PFSK-1 (cell line): ENCODE measurements around the gene NKX1-2.

Experiments used
- FOXP2 ChIP-seq: optimal IDR thresholded peaks from 2 replicates; pipeline ENCODE3; 2011; ENCODE audit warnings: borderline replicate concordance, control low read depth, inconsistent platforms; ENCODE audit not compliant: insufficient read depth; ENCODE audit errors: extremely low read length, extremely low read depth
- POLR2AphosphoS5 ChIP-seq: IDR thresholded peaks from 2 replicates; pipeline ENCODE4 v1.6.1; 2012; ENCODE audit warnings: low read depth, mild to moderate bottlenecking, control low read depth, low read length, moderate library complexity
- REST ChIP-seq, 2 experiments: IDR thresholded peaks; 2 replicates each; pipeline versions ENCODE4 v1.6.1 to v1.8.0; 2011 to 2012; ENCODE audit warnings: low read depth in 2 of 2, low read length in 2 of 2, control low read depth in 1 of 2, inconsistent platforms in 1 of 2, mild to moderate bottlenecking in 1 of 2, moderate library complexity in 1 of 2; ENCODE audit not compliant: insufficient read depth in 1 of 2
- SIN3A ChIP-seq: IDR thresholded peaks from 2 replicates; pipeline ENCODE4 v1.6.1; 2012; ENCODE audit warnings: mild to moderate bottlenecking, low read length, moderate library complexity, borderline replicate concordance; ENCODE audit not compliant: insufficient read depth
- TAF1 ChIP-seq: IDR thresholded peaks from 2 replicates; pipeline ENCODE4 v1.6.1; 2012; ENCODE audit warnings: low read length, control low read depth, borderline replicate concordance; ENCODE audit not compliant: insufficient read depth

NKX1-2 gene

GRCh38 chr10:124468624-124469023 is 18.8 kb upstream of the NKX1-2 start:
- TF ChIP-seq TAF1 (no peak), SIN3A (no peak), POLR2AphosphoS5 (no peak), REST (IDR thresholded peaks at IDR 0.05; ENCODE audit: insufficient read depth in 1 of 2, low read depth in 2 of 2, low read length in 2 of 2) (no peak), FOXP2 (no peak)

GRCh38 chr10:124467165-124467564 is 17.3 kb upstream of the NKX1-2 start:
- no peak for TF ChIP-seq TAF1
- TF ChIP-seq FOXP2: no peak
- TF ChIP-seq REST (IDR thresholded peaks at IDR 0.05; ENCODE audit: insufficient read depth in 1 of 2, low read depth in 2 of 2, low read length in 2 of 2): no peak
- no peak for TF ChIP-seq SIN3A
- no peak for TF ChIP-seq POLR2AphosphoS5

- TF ChIP-seq REST (IDR thresholded peaks at IDR 0.05; ENCODE audit: insufficient read depth in 1 of 2, low read depth in 2 of 2, low read length in 2 of 2): no peak
- TF ChIP-seq FOXP2: no peak
- no peak for TF ChIP-seq TAF1
- no peak for TF ChIP-seq SIN3A
- no peak for TF ChIP-seq POLR2AphosphoS5
Observed at GRCh38 chr10:124465777-124466488, 16.1 kb upstream of the NKX1-2 start.

GRCh38 chr10:124465003-124465776 is 15.4 kb upstream of the NKX1-2 start:
- no peak for TF ChIP-seq SIN3A
- no peak for TF ChIP-seq FOXP2
- TF ChIP-seq POLR2AphosphoS5: no peak
- no peak for TF ChIP-seq REST (IDR thresholded peaks at IDR 0.05; ENCODE audit: insufficient read depth in 1 of 2, low read depth in 2 of 2, low read length in 2 of 2)
- TF ChIP-seq TAF1: no peak
